ENCODE measurements around the gene LZTR1.

LZTR1 gene

GRCh38 chr22:20949698-20950183 lies 32.4 kb upstream of the LZTR1 start:
- no peak for DNase-seq (ENCODE audit: low read depth, low spot score)

- DNase-seq (ENCODE audit: low read depth, low spot score), result no peak
These were observed 30.8 kb upstream of the LZTR1 start for GRCh38 chr22:20951151-20951931.

DNA sequence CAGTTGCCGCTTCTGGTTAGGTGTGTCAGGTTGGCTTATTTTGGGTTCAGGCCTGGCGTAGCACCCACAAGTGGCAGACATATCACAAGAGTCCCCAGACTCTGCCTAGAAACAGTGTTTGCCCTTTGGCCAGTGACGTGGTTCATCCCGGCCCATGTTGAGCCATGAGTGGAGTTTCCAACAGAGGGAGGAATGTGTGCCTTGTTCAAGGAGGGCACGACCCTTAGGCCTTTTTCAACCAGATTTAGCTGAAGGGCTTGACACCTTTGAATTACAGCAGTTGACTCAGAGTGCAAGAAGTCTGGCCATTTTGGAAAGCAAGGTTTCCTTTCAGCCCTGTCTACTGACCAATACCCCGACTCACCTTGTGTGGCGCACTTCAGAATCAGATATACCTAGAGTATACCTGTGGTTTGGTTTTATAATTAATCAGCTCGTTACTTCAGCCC lies 30.1 kb upstream of the LZTR1 start:
- no peak for DNase-seq (ENCODE audit: low read depth, low spot score)

- no peak for DNase-seq (ENCODE audit: low read depth, low spot score)
These were observed 29.4 kb upstream of the LZTR1 start for GRCh38 chr22:20952544-20953341.

DNA sequence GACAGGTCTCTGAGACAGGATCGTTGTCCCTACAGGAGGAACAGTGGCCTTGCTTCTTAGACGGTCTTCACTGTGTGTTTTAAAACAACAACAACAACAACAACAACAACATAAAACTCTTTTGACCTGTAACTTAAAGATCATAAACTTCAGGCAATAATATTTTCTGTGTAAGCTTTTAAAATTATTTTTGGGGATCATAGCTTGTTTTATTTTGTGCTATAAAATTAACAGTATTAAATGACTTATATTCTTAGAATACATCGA lies 28.8 kb upstream of the LZTR1 start:
- DNase-seq (ENCODE audit: low read depth, low spot score), result no peak

GRCh38 chr22:20953668-20954500 lies 28.2 kb upstream of the LZTR1 start:
- no peak for DNase-seq (ENCODE audit: low read depth, low spot score)

- DNase-seq (ENCODE audit: low read depth, low spot score), result no peak
These were observed 26.5 kb upstream of the LZTR1 start for GRCh38 chr22:20955548-20955947.

- peak; percentile 68 for DNase-seq (ENCODE audit: low read depth, low spot score)
These were observed 25.6 kb upstream of the LZTR1 start for GRCh38 chr22:20956258-20957101.

- DNase-seq (ENCODE audit: low read depth, low spot score), result no peak
These were observed 24.9 kb upstream of the LZTR1 start for GRCh38 chr22:20957102-20957682.

DNA sequence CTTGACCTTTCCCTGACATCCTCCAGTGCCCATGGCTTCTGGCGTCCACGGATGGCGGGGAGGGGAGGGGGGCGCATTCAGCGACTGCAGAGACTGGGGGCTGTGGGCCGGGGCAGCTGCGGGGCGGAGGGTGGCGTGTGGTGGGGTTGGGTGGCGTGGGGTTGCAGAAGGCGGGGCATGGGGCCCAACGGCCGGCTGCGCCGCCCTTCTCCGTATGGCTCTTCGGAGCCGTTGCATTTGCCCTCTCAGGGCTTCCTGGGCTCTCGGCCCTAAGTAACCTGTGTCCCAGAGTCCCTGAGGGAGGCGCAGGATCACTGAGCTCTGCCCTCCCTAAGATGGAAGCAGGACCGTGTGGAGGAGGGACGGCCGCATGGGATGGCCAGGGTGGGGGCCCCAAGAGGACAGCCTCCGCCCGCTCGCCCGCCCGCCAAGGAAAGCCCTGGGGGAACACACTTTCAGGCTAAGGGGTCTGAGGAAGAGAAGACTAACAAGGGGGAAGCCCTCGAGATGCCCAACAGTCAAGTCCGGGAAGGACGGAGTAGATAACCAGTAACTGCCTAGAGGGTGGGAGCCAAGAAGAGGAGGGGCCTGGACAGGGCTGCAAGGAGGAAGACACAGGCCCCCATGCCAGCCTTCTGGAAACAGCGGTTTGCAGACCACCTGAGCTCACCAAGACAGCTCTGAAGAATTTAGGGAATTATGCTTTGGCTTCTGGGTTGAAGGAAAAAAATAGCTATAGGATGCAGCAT lies 24.2 kb upstream of the LZTR1 start:
- DNase-seq (ENCODE audit: low read depth, low spot score), result no peak

DNA sequence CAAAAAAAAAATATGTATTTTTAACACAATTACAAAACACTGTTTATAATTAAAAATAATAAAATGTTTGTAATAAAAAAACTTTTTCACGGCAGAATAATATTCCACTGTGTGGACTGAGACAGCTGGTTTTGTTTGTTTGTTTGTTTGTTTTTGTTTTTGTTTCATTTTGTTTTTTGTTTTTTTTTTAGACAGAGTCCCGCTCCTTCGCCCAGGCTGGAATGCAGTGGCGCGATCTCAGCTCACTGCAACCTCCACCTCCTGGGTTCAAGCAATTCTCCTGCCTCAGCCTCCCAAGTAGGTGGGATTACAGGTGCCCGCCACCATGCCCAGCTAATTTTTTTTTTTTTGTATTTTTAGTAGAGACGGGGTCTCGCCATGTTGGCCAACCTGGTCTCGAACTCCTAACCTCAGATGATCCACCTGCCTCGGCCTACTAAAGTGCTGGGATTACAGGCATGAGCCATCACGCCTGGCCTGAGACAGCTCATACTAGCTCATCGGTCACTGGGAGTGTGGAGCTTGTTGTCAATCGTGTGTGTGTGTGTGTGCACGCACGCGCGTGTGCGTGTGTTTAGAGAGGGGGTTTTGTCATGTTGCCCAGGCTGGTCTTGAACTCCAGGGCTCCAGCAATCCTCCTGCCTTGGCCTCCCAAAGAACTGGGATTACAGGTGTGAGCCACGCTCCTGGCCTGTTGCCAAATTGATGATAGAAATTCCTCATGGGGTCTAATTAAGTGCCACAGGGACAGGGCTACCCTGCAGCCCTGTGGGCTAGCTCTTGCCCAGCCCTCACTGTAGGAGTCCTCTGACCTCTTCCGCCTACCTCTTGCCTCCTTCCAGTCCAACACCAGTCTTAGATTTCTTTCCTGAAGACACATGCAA lies 22.3 kb upstream of the LZTR1 start:
- DNase-seq (ENCODE audit: low read depth, low spot score), result no peak

DNA sequence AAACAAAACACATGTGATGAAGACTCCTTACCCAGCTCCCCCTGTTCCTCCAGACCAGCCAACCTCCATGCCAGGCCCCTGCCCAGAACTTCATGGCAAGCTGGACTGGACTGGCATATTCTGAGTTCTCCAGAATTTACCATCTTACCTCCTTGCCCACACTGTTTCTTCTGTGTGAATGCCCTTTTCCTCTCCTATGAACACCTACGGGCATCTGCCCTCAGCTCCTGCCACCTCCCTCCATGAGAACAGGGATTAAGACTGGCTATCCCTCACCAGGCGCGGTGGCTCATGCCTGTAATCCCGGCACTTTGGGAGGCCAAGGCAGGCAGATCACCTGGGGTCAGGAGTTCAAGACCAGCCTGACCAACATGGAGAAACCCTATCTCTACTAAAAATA lies 21.5 kb upstream of the LZTR1 start:
- no peak for DNase-seq (ENCODE audit: low read depth, low spot score)

GRCh38 chr22:20962491-20962945 lies 19.6 kb upstream of the LZTR1 start:
- DNase-seq (ENCODE audit: low read depth, low spot score), result no peak

DNA sequence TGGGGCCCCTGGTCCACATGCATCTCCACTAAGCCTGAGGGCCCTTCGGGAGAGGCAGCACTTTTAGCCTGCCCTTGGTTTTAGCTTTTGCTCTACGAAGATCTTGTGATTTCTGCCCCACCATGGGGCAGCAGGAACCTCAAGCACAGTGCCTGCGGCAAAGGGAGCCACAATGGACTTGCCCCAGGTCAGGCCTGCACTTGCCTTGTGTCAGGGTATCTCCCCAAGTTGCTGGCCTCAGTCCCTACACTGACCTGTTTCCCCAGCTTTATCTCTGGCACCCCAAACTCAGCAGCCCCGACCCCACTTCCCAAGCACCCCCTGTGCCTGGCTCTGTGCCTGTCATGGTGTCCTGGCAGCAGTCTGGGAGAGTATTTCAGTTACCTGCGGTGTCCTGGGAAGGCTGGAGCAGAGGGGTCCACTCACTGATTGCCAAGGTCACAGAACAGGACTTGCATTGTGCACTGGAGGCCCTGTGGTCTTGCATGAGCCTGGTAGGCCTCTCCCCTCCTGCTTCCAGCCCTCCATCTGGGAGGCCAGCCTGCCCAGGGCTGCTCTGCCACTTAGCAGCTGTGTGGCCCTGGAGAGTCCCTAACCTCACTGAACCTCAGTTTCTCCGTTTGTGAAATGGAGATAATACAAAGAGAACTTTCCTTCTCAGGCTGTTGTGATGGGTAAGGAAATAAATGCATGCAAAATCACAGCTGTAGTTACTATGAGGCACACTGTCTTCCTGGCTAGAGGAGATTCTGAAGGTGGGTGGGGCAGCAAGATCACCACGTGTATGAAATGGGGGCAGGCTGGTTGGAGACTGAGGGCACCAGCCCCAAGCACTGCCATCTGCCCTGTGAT lies 18.7 kb upstream of the LZTR1 start:
- no peak for DNase-seq (ENCODE audit: low read depth, low spot score)

- no peak for DNase-seq (ENCODE audit: low read depth, low spot score)
These were observed 17.9 kb upstream of the LZTR1 start for GRCh38 chr22:20964090-20964798.

DNA sequence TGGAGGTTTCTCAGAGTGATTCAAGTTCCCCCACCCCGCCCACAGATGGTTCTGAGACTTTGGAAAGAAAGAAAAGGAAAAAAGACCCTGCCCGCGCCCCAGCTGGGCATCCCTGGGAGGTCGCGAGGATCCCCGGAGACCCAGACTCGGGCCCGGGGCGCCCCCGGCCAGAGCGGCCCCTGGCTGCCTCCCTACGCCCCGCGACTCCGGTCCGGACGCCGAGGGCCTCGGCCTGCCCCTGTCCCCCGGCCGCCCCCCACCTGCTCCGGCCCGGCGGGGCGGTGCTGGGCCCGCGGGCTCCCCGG lies 17.3 kb upstream of the LZTR1 start:
- DNase-seq (ENCODE audit: low read depth, low spot score), result no peak

DNA sequence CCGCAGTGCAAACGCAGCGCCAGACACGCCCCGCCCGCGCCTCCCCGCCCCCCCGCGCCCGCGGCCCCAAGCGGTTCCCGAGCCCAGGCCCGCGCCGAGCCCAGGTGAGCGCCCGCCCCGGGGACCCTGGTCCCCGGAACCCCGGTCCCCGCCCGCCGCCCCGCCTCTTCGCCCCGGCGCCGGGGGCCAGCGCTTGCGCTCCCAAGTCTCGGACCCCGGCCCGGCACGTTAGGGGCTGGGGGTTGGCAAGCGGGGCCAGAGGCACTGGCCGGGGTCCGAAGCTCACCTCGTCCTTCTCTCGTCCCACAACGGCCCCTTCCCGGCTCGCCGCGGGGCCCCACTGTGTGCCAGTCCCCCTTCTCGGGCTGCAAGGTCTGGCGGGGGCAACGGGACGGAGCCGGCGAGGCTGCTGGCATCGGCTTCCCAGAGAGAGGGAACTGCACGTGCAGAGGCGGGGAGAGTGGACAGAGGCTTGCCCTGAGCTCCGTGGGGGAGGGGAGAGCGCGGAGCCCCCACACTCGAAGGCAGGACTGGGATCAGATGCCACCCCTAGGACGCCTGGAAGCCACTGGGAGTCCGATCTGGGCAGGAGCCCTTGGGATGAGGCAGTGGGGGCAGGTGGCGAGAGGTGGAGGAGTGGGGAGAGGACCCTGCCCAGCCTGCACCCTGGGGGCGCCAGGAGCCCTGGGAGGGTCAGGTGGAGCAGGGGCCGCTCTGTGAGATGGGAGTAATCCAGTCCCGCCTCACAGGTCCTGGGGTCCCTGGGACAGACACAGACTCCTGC lies 16.8 kb upstream of the LZTR1 start:
- DNase-seq (ENCODE audit: low read depth, low spot score), result no peak

Measured in iPS DF 19.7 (cell line).